Astrocyte (in vitro differentiated cells and primary cell): ENCODE data around the gene DNAJC7. TPM values are rescaled to one million over a fixed set of nuclear protein-coding genes. Genes with fewer than 3 reads are reported as not detected.

Source experiments
- DNase-seq: peaks from one replicate; pipeline ENCODE4 v3.0.0-alpha.2; 2010; ENCODE audit warnings: low read depth
- FAIRE-seq: peaks from 2 replicates; lab custom pipeline; 2011; peaks lifted over from hg19 to GRCh38; lab: Jason Lieb, UNC
- H2AFZ ChIP-seq: 2 replicates; pipeline ENCODE4 v1.6.0; 2012; ENCODE audit warnings: low read depth, low read length, inconsistent platforms
- H3K27ac ChIP-seq: 2 replicates; pipeline ENCODE4 v1.5.1; 2011; ENCODE audit warnings: low read depth, low read length, inconsistent platforms
- H3K27me3 ChIP-seq: 2 replicates; pipeline ENCODE4 v1.6.0; 2011; ENCODE audit warnings: low read length, inconsistent platforms; ENCODE audit not compliant: insufficient read depth
- H3K36me3 ChIP-seq: 2 replicates; pipeline ENCODE4 v1.5.1; 2011; ENCODE audit warnings: low read length, inconsistent platforms; ENCODE audit not compliant: insufficient read depth
- H3K4me1 ChIP-seq: 2 replicates; pipeline ENCODE4 v1.5.1; 2011; ENCODE audit warnings: low read length, inconsistent platforms; ENCODE audit not compliant: insufficient read depth
- H3K4me2 ChIP-seq: 2 replicates; pipeline ENCODE4 v1.6.0; 2012; ENCODE audit warnings: low read length, inconsistent platforms
- H3K4me3 ChIP-seq: 2 replicates; pipeline ENCODE4 v1.5.1; 2011; ENCODE audit warnings: low read depth, mild to moderate bottlenecking, low read length, inconsistent platforms; ENCODE audit not compliant: insufficient read depth
- H3K79me2 ChIP-seq: 2 replicates; pipeline ENCODE4 v1.6.0; 2012; ENCODE audit warnings: mild to moderate bottlenecking, low read length, inconsistent platforms; ENCODE audit not compliant: insufficient read depth
- H3K9ac ChIP-seq: 2 replicates; pipeline ENCODE4 v1.6.0; 2012; ENCODE audit warnings: mild to moderate bottlenecking, low read length, inconsistent platforms
- H3K9me3 ChIP-seq: 2 replicates; pipeline ENCODE4 v1.5.1; 2012; ENCODE audit warnings: low read depth, mild to moderate bottlenecking, low read length, inconsistent platforms; ENCODE audit not compliant: insufficient read depth
- H4K20me1 ChIP-seq: 2 replicates; pipeline ENCODE4 v1.6.0; 2012; ENCODE audit warnings: low read length, inconsistent platforms; ENCODE audit not compliant: insufficient read depth
- H3K27ac Mint-ChIP-seq: one replicate; pipeline ENCODE4 v1.8.0; 2021; ENCODE audit warnings: mild to moderate bottlenecking, mixed read lengths; ENCODE audit not compliant: unreplicated experiment
- H3K27me3 Mint-ChIP-seq: one replicate; pipeline ENCODE4 v1.8.0; 2021; ENCODE audit warnings: low read depth, mixed read lengths; ENCODE audit not compliant: unreplicated experiment
- H3K36me3 Mint-ChIP-seq: one replicate; pipeline ENCODE4 v1.8.0; 2021; ENCODE audit warnings: low read depth, mixed read lengths; ENCODE audit not compliant: unreplicated experiment
- H3K4me1 Mint-ChIP-seq: one replicate; pipeline ENCODE4 v1.8.0; 2021; ENCODE audit warnings: low read depth, mixed read lengths; ENCODE audit not compliant: unreplicated experiment
- H3K4me3 Mint-ChIP-seq: one replicate; pipeline ENCODE4 v1.8.0; 2021; ENCODE audit warnings: mild to moderate bottlenecking, moderate library complexity, mixed read lengths; ENCODE audit not compliant: unreplicated experiment
- H3K9me3 Mint-ChIP-seq: one replicate; pipeline ENCODE4 v1.8.0; 2021; ENCODE audit warnings: mild to moderate bottlenecking, mixed read lengths; ENCODE audit not compliant: unreplicated experiment
- EZH2 ChIP-seq: IDR thresholded peaks from 2 replicates; pipeline ENCODE4 v1.6.1; 2012; ENCODE audit warnings: mild to moderate bottlenecking, low read length, inconsistent platforms; ENCODE audit not compliant: insufficient read depth
- total RNA-seq: library from RNA; stranded (reverse); gene quantifications from 2 replicates; pipeline ENCODE4 v1.2.1, GENCODE V29; 2021
- TF ChIP-seq, protein P1 (sequence below): IDR thresholded peaks from 2 replicates; pipeline ENCODE4 v1.5.1; 2011; ENCODE audit warnings: low read depth, mild to moderate bottlenecking, inconsistent platforms, low read length, moderate library complexity; ENCODE audit not compliant: insufficient read depth

Gene DNAJC7
- total RNA-seq, 1 donor from 2014 or later: 96.0 TPM

GRCh38 chr17:42027590-42027889 is 10.3 kb upstream of the DNAJC7 start:
- Histone ChIP-seq H3K9me3 (no peaks in the 10 kb centered on the region), H3K4me3 (no peak overlapping the region), H3K9ac (no peak overlapping the region), H4K20me1 (peaks cover 10% of the 10 kb centered on the region), H3K4me1 (peaks cover 17% of the 10 kb centered on the region), H3K4me2 (no peak overlapping the region), H3K79me2 (no peaks in the 10 kb centered on the region), H2AFZ (no peak overlapping the region), H3K27ac (no peak overlapping the region), H3K36me3 (peaks cover 6% of the 10 kb centered on the region), H3K27me3 (peaks cover 8% of the 10 kb centered on the region)
- H3K27ac Mint-ChIP-seq: no peak overlapping the region
- FAIRE-seq (no peak), DNase-seq (no peak)
- TF ChIP-seq, protein P1, sequence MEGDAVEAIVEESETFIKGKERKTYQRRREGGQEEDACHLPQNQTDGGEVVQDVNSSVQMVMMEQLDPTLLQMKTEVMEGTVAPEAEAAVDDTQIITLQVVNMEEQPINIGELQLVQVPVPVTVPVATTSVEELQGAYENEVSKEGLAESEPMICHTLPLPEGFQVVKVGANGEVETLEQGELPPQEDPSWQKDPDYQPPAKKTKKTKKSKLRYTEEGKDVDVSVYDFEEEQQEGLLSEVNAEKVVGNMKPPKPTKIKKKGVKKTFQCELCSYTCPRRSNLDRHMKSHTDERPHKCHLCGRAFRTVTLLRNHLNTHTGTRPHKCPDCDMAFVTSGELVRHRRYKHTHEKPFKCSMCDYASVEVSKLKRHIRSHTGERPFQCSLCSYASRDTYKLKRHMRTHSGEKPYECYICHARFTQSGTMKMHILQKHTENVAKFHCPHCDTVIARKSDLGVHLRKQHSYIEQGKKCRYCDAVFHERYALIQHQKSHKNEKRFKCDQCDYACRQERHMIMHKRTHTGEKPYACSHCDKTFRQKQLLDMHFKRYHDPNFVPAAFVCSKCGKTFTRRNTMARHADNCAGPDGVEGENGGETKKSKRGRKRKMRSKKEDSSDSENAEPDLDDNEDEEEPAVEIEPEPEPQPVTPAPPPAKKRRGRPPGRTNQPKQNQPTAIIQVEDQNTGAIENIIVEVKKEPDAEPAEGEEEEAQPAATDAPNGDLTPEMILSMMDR: no peak
- TF ChIP-seq EZH2: no peak
- no peaks in the 10 kb centered on the region for H3K9me3 Mint-ChIP-seq
- peaks cover 2% of the 10 kb centered on the region for H3K27me3 Mint-ChIP-seq
- H3K4me1 Mint-ChIP-seq: peaks cover 24% of the 10 kb centered on the region
- peaks cover 3% of the 10 kb centered on the region for H3K36me3 Mint-ChIP-seq
- no peak overlapping the region for H3K4me3 Mint-ChIP-seq

DNA sequence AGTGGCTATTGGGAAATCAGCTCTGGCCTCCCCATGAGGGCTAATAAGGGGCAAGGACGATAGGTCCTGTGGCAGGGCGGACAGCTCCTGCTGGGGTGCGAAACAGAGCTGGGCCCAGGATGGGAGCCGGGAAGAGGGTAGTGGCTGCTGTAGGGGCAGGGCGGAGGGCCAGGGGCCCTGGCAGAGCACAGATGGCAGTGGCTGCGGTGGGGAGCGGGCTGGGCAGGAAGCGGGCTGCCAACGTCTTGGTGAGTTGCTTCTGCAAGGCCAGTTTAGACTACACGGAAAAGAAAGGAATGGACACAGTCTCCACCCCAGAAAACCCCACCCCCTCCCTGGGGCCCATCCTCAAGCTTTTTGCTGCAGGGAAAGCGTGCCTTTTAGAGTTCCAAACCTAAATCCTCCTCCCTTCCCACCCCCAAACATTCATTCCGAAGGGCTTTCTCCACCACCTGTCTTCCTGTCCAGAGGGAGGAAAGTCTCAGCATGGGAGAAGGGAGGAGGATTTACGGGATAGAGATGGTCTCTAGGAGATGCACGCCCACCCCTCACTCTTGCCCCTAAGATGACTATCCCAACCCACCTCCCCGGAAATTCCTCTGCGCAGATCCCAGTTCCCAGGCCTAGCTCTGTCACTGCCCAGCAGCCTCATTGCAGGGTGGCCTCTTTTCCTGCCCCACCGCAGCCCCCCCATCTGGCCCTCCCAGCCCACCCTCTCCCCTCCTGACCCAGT is 9.8 kb upstream of the DNAJC7 start:
- TF ChIP-seq, protein P1: no peak
- no peak for TF ChIP-seq EZH2
- peaks cover 6% of the 10 kb centered on the region for H3K36me3 ChIP-seq
- DNase-seq (no peak), FAIRE-seq (no peak)
- peaks cover 24% of the 10 kb centered on the region for H3K4me1 Mint-ChIP-seq
- no peaks in the 10 kb centered on the region for H3K79me2 ChIP-seq
- peaks cover 17% of the 10 kb centered on the region for H3K4me1 ChIP-seq
- peaks cover 10% of the 10 kb centered on the region for H4K20me1 ChIP-seq
- no peak overlapping the region for H3K27ac ChIP-seq
- H3K27me3 ChIP-seq: peaks cover 8% of the 10 kb centered on the region
- H3K9ac ChIP-seq: no peak overlapping the region
- no peak overlapping the region for H3K4me3 Mint-ChIP-seq
- H3K36me3 Mint-ChIP-seq: peaks cover 7% of the 10 kb centered on the region
- H3K4me2 ChIP-seq: no peak overlapping the region
- no peak overlapping the region for H3K4me3 ChIP-seq
- H2AFZ ChIP-seq: no peak overlapping the region
- H3K27ac Mint-ChIP-seq: no peak overlapping the region
- H3K27me3 Mint-ChIP-seq: peaks cover 2% of the 10 kb centered on the region
- no peaks in the 10 kb centered on the region for H3K9me3 ChIP-seq
- peaks cover 2% of the 10 kb centered on the region for H3K9me3 Mint-ChIP-seq

DNA sequence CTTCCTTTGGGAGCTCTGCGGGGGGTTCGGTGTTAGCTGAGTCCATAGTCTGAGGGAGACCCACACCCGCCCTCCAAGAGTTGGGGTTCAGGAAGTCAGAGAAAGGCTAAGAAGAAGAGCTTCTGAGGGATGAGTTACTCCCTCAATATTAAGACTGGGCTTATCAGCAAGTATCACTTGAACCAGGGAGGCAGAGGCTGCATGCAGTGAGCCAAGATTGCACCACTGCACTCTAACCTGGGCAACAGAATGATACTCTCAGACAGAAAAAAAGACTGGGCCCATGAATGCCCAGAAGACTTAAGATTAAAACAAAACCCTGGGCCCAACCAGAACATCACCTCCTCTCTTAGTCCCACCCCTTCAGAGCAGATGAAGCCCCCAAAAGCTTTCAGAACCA is 8.7 kb upstream of the DNAJC7 start:
- TF ChIP-seq EZH2: no peak
- TF ChIP-seq, protein P1: no peak
- no peak overlapping the region for H3K27ac ChIP-seq
- H2AFZ ChIP-seq: no peak overlapping the region
- Mint-ChIP-seq H3K27me3 (no peaks in the 10 kb centered on the region), H3K4me1 (peaks cover 32% of the 10 kb centered on the region), H3K4me3 (no peak overlapping the region), H3K9me3 (peaks cover 2% of the 10 kb centered on the region), H3K27ac (no peak overlapping the region), H3K36me3 (peaks cover 11% of the 10 kb centered on the region)
- H3K4me3 ChIP-seq: no peak overlapping the region
- no peak overlapping the region for H3K4me2 ChIP-seq
- no peak overlapping the region for H3K9ac ChIP-seq
- DNase-seq (no peak), FAIRE-seq (no peak)
- H3K36me3 ChIP-seq: peaks cover 10% of the 10 kb centered on the region
- H4K20me1 ChIP-seq: peaks cover 17% of the 10 kb centered on the region
- H3K27me3 ChIP-seq: peaks cover 6% of the 10 kb centered on the region
- peaks cover 8% of the 10 kb centered on the region for H3K79me2 ChIP-seq
- H3K9me3 ChIP-seq: no peaks in the 10 kb centered on the region
- H3K4me1 ChIP-seq: peaks cover 23% of the 10 kb centered on the region
